Lower leg skin (tissue), 3 donors: Measurements from ENCODE around the gene TRMT61A.

Experiments
- CTCF ChIP-seq, 3 donors: fragments of 450-650 bp; IDR thresholded peaks; one replicate each; pipeline ENCODE4 v1.5.1; 2016; ENCODE audit warnings: antibody characterized with exemption in 3 of 3, mild to moderate bottlenecking in 3 of 3, moderate library complexity in 2 of 3
- POLR2A ChIP-seq, 2 donors: fragments of 450-650 bp; IDR thresholded peaks; one replicate each; pipeline ENCODE4 v1.6.1; 2016 to 2017; ENCODE audit warnings: antibody characterized with exemption in 2 of 2, mild to moderate bottlenecking in 1 of 2, moderate library complexity in 1 of 2

GRCh38 chr14:103489621-103490020, 39.4 kb upstream of the TRMT61A start:
- TF ChIP-seq CTCF (IDR thresholded peaks at IDR 0.05) (no peak), POLR2A (IDR thresholded peaks at IDR 0.05) (no peak)
